C4-2B (cell line): ENCODE measurements around the gene MOV10.
"Not testable (repeated sequence)": the region's sequence is repeated elsewhere in the genome, so short reads cannot be mapped to it uniquely, and the experiment has no call there.

Experiments used
- ZFX ChIP-seq: fragments of 450-650 bp; IDR thresholded peaks from 2 replicates; pipeline ENCODE4 v1.6.1; 2017
- TF ChIP-seq, protein P1 (sequence below): fragments of 450-650 bp; conservative IDR thresholded peaks from 2 replicates; pipeline ENCODE4 v1.5.1; 2017; ENCODE audit warnings: mild to moderate bottlenecking

DNA sequence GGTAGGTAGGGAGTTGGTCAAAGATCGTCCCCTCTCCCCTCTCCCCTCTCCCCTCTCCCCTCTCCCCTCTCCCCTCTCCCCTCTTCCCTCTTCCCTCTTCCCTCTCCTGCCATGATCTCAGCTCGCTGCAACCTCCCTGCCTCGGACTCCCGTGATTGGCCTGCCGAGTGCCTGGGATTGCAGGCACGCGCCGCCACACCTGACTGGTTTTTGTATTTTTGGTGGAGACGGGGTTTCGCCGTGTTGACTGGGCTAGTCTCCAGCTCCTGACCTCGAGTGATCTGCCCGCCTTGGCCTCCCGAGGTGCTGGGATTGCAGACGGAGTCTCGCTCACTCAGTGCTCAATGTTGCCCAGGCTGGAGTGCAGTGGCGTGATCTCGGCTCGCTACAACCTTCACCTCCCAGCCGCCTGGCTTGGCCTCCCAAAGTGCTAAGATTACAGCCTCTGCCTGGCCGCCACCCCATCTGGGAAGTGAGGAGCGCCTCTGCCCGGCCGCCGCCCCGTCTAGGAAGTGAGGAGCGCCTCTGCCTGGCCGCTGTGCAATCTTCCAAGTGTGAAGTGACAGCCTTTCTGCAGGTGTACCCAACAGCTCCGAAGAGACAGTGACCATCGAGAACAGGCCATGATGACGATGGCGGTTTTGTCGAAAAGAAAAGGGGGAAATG is 54.0 kb downstream of the MOV10 start:
- TF ChIP-seq, protein P1, sequence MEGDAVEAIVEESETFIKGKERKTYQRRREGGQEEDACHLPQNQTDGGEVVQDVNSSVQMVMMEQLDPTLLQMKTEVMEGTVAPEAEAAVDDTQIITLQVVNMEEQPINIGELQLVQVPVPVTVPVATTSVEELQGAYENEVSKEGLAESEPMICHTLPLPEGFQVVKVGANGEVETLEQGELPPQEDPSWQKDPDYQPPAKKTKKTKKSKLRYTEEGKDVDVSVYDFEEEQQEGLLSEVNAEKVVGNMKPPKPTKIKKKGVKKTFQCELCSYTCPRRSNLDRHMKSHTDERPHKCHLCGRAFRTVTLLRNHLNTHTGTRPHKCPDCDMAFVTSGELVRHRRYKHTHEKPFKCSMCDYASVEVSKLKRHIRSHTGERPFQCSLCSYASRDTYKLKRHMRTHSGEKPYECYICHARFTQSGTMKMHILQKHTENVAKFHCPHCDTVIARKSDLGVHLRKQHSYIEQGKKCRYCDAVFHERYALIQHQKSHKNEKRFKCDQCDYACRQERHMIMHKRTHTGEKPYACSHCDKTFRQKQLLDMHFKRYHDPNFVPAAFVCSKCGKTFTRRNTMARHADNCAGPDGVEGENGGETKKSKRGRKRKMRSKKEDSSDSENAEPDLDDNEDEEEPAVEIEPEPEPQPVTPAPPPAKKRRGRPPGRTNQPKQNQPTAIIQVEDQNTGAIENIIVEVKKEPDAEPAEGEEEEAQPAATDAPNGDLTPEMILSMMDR = not testable (repeated sequence)
- TF ChIP-seq ZFX = not testable (repeated sequence)
